Measurements from ENCODE around the gene ACAA1.

ACAA1 gene

DNA sequence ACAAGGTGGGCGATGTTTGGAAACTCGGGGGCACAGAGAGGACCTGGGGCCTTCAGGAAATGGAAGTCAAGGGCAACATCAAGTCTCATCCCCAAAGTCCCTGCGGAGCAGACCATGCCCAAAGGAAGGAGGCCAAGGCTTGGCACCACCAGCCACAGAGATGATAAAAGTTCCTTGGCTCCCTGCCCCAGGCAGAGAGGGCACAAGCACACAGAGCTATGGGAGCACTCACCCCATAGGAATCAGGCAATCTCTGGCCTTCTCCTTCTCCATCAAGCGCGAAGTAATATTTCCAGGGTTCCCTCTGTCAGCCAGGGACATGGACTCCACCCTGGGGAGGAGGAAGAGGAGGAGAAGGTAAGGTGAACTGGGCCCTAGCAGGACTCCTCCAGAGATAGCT is 7.9 kb downstream of the ACAA1 start:
- TF ChIP-seq POLR2A (IDR thresholded peaks at IDR 0.05; ENCODE audit: extremely low read depth, insufficient read length) (no peak), MYC (IDR thresholded peaks at IDR 0.05; ENCODE audit: low read depth, low read length) (no peak)
- TF ChIP-seq, protein P1, sequence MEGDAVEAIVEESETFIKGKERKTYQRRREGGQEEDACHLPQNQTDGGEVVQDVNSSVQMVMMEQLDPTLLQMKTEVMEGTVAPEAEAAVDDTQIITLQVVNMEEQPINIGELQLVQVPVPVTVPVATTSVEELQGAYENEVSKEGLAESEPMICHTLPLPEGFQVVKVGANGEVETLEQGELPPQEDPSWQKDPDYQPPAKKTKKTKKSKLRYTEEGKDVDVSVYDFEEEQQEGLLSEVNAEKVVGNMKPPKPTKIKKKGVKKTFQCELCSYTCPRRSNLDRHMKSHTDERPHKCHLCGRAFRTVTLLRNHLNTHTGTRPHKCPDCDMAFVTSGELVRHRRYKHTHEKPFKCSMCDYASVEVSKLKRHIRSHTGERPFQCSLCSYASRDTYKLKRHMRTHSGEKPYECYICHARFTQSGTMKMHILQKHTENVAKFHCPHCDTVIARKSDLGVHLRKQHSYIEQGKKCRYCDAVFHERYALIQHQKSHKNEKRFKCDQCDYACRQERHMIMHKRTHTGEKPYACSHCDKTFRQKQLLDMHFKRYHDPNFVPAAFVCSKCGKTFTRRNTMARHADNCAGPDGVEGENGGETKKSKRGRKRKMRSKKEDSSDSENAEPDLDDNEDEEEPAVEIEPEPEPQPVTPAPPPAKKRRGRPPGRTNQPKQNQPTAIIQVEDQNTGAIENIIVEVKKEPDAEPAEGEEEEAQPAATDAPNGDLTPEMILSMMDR (IDR thresholded peaks at IDR 0.05; ENCODE audit: low read depth, low read length), result no peak
- TF ChIP-seq, protein P2, sequence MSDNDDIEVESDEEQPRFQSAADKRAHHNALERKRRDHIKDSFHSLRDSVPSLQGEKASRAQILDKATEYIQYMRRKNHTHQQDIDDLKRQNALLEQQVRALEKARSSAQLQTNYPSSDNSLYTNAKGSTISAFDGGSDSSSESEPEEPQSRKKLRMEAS (IDR thresholded peaks at IDR 0.05; ENCODE audit: low read depth, low read length), result no peak
- no peak overlapping the region for H3K4me3 ChIP-seq (ENCODE audit: low read depth, low read length)
- no peak for DNase-seq (ENCODE audit: low read depth)

DNA sequence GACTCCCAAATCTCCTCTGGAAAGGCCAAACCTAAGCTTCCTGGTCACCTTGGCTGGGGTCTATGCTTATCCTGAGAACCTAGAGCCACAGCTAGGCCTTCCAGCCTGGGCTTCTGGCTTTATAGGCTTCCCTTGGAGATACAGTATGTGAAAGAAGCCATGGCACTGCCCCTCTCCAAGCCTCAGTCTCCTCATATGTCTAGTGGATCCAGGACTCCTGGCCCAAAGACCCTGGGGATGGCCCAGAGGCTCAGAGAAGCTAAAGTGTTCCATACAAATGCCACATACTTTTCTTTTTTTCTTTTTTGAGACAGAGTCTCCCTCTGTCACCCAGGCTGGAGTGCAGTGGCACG is 8.6 kb downstream of the ACAA1 start:
- H3K4me3 ChIP-seq (ENCODE audit: low read depth, low read length), result no peak overlapping the region
- DNase-seq (ENCODE audit: low read depth), result no peak
- no peak for TF ChIP-seq POLR2A (IDR thresholded peaks at IDR 0.05; ENCODE audit: extremely low read depth, insufficient read length)
- TF ChIP-seq, protein P1 (IDR thresholded peaks at IDR 0.05; ENCODE audit: low read depth, low read length), result no peak
- TF ChIP-seq MYC (IDR thresholded peaks at IDR 0.05; ENCODE audit: low read depth, low read length), result no peak
- TF ChIP-seq, protein P2 (IDR thresholded peaks at IDR 0.05; ENCODE audit: low read depth, low read length), result no peak

DNA sequence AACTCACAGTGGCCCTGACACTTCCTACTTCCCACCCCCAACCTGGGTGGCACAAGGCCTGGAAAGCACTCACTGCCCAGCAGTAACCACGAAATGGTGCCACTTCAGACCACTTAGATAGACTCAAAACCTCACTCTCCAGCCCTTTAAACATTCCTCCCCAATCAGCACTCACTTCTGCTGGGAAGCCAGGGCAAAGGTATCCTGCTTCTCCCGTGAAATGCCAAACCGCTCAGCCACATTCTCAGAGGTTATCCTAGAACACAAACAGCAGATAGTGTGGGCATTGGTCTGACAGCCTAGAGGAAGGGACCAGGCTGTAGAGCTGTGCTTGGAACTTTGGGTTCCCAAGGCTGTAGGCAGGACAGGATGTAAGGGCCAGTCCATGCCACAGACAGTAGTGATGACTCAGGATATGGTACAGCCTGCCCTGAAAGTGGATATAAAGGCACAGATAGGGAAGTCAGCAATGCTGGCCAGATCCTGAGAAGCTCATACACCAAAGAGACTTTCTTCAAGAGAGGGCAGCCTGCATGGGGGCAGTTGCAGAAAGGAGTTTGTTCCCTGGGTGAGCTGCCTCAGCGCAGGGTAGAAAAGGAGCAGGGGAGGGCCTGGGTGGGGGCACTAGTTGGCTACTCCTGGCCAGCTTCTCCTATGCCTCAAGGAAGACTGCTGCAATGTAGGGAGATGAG is 9.2 kb downstream of the ACAA1 start:
- DNase-seq (ENCODE audit: low read depth), result no peak
- no peak overlapping the region for H3K4me3 ChIP-seq (ENCODE audit: low read depth, low read length)
- TF ChIP-seq, protein P2 (IDR thresholded peaks at IDR 0.05; ENCODE audit: low read depth, low read length), result no peak
- no peak for TF ChIP-seq MYC (IDR thresholded peaks at IDR 0.05; ENCODE audit: low read depth, low read length)
- TF ChIP-seq POLR2A (IDR thresholded peaks at IDR 0.05; ENCODE audit: extremely low read depth, insufficient read length), result no peak
- TF ChIP-seq, protein P1 (IDR thresholded peaks at IDR 0.05; ENCODE audit: low read depth, low read length), result no peak

DNA sequence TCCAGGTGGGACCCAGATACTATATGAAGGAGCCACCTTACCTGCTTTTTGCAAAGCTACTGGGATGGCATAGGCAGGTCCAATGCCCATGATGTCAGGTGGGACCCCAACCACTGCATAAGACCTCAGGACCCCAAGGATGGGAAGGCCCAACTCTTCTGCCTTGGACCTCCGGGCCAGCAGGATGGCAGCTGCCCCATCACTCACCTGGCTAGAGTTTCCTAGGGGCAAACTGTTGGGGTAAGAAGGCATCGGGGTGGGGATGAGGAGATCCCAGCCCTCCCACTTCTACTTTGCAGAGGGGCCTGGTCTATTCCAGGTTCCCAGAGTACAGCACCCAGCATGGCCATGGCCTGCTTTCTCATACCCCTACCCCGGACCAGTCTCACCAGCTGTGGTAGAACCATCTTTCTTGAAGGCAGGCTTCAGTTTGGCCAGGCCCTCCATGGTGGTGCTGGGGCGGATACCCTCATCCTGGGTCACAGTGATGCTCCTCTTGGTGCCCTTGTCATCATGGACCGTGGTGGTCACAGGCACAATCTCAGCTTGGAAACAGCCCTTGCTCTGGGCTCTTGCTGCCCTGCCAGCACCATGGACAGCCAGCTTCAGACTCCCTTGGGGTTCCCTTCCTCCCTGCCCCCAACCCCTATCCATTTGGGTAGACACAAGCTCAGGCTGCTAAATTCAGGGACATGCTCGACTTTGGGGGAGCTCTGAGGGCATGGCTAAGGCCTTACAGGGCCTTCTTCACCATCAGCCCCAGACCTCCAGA is 10.6 kb downstream of the ACAA1 start:
- no peak for DNase-seq (ENCODE audit: low read depth)
- TF ChIP-seq, protein P2 (IDR thresholded peaks at IDR 0.05; ENCODE audit: low read depth, low read length), result no peak
- no peak for TF ChIP-seq POLR2A (IDR thresholded peaks at IDR 0.05; ENCODE audit: extremely low read depth, insufficient read length)
- TF ChIP-seq, protein P1 (IDR thresholded peaks at IDR 0.05; ENCODE audit: low read depth, low read length), result no peak
- TF ChIP-seq MYC (IDR thresholded peaks at IDR 0.05; ENCODE audit: low read depth, low read length), result no peak
- H3K4me3 ChIP-seq (ENCODE audit: low read depth, low read length), result no peak overlapping the region

DNA sequence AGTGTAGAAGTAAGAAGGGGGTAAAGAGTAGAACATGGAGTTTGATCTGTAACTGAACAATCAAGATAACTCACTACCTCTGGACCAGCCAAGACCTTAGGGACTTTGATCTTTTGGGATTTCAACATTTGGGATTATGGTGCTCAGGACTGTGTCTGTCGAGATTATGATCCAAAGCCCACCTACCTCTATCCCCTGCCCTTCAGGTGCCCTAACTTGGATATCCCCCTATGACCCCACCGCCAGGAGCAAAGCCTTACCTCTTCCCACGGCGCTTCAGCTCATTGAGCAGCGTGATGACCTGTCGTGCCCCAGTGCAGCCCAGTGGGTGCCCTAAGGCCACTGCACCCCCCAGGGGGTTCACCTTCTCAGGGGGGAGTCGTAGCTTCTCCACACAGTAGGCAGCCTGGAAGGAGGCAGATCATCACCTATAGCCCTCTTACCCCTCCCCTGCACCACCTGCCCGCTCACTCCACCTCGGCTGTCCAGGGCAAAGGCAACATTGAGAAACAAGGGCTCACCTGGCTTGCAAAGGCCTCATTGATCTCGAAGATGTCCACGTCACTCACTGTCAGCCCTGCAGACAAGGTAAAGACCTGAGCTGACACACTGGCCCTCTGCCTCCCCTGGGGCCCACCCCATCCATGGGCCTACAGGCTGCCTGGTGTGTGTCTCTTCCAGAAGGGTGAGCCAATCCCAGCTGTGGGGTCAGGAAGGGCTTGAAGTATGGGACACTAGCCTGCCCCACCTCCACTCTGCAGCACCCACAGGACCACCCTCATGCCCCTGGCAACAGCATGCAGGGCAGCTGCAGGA is 11.4 kb downstream of the ACAA1 start:
- TF ChIP-seq, protein P2 (IDR thresholded peaks at IDR 0.05; ENCODE audit: low read depth, low read length), result no peak
- TF ChIP-seq, protein P1 (IDR thresholded peaks at IDR 0.05; ENCODE audit: low read depth, low read length), result no peak
- TF ChIP-seq MYC (IDR thresholded peaks at IDR 0.05; ENCODE audit: low read depth, low read length), result no peak
- TF ChIP-seq POLR2A (IDR thresholded peaks at IDR 0.05; ENCODE audit: extremely low read depth, insufficient read length), result no peak
- no peak overlapping the region for H3K4me3 ChIP-seq (ENCODE audit: low read depth, low read length)
- no peak for DNase-seq (ENCODE audit: low read depth)
